Neural progenitor cell (in vitro differentiated cells): ENCODE measurements around the gene TRIO.

Experiments used
- EZH2 ChIP-seq: fragments of 200-600 bp; sonication (generic); IDR thresholded peaks from 2 replicates; pipeline ENCODE4 v1.6.1; 2017; ENCODE audit warnings: antibody characterized with exemption, mild to moderate bottlenecking, moderate library complexity
- EZH2phosphoT487 ChIP-seq: fragments of 200-600 bp; sonication (generic); IDR thresholded peaks from 2 replicates; pipeline ENCODE4 v1.6.1; 2017; ENCODE audit warnings: antibody characterized with exemption
- TF ChIP-seq, protein P1 (sequence below): fragments of 200-600 bp; sonication (generic); IDR thresholded peaks from 2 replicates; pipeline ENCODE4 v1.5.1; 2017; ENCODE audit warnings: antibody characterized with exemption, mild to moderate bottlenecking

DNA sequence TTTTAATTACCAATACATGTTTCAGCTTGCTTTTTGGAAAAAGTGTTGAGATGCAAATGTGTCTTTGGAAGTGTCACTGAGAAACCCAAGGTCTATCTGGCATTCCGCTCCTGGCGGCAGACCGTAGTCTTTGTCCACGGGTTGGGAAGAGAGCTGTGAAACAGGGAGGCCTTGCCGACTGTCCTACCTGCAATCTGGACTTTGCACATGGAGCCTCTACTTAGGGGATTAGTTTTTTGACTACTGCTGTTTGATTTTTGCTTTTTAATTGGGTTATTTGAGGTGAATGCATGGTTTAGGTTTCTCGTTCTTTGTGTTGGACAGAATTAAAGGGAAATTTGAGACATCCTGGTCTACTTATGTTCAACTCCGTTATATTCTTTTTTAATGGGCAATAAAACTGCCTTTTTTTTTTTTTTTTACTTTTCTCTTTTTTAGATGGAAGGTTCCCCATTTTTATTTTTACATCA, 25.7 kb downstream of the TRIO start:
- TF ChIP-seq, protein P1, sequence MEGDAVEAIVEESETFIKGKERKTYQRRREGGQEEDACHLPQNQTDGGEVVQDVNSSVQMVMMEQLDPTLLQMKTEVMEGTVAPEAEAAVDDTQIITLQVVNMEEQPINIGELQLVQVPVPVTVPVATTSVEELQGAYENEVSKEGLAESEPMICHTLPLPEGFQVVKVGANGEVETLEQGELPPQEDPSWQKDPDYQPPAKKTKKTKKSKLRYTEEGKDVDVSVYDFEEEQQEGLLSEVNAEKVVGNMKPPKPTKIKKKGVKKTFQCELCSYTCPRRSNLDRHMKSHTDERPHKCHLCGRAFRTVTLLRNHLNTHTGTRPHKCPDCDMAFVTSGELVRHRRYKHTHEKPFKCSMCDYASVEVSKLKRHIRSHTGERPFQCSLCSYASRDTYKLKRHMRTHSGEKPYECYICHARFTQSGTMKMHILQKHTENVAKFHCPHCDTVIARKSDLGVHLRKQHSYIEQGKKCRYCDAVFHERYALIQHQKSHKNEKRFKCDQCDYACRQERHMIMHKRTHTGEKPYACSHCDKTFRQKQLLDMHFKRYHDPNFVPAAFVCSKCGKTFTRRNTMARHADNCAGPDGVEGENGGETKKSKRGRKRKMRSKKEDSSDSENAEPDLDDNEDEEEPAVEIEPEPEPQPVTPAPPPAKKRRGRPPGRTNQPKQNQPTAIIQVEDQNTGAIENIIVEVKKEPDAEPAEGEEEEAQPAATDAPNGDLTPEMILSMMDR, result no peak
- TF ChIP-seq EZH2phosphoT487 (no peak), EZH2 (no peak)
